ENCODE data around the gene NEK7.
"Not testable (repeated sequence)": the region's sequence is repeated elsewhere in the genome, so short reads cannot be mapped to it uniquely, and the experiment has no call there.

The NEK7 gene

DNA sequence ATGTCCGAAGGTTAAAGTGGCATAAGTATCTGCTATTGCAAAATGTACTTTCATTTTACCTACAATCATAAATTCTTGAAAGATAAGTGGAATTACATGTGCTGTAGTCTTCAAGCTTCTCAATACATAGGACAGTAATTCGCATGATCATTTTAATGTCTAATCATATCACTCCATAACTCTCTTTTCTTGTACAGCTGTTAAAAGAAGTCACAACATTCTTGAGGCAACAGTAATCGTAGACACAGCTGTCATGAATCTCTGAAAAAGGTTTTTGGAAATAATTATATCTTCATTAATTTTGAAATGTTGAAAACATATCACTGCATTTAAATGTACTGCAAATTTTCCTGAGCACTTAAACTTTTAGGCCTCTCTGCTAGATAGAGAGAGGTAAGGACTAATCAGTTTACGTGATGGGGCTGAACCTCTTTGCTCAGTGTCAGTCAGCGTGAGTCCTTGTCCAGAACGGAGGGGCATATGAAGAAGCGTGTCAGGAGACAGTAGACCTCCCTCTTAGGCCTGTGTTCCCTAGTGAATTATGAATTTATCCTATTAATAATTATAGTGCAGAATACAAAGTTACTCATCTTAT lies 133.4 kb downstream of the NEK7 start:
- DNase-seq (ENCODE audit: low spot score) = no peak

DNA sequence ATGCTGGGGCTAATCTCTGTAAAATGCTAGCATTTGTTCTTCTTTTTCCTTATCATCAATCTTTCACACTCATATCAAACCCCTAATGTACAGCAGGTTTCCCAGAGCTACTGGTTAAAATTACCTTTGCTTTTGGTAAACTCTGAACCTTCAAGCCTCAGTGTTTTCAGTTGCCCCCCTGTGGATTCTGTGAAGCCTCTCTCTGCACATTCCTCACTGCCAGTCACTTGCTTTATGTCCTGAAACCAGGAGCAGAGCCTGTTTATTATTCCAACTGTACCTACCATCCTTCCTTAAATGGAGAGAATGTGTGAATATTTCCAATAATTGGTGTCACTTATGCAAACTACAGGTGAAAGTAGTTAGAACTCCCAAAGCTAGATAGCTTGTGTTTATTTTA lies 134.2 kb downstream of the NEK7 start:
- no peak for DNase-seq (ENCODE audit: low spot score)

DNA sequence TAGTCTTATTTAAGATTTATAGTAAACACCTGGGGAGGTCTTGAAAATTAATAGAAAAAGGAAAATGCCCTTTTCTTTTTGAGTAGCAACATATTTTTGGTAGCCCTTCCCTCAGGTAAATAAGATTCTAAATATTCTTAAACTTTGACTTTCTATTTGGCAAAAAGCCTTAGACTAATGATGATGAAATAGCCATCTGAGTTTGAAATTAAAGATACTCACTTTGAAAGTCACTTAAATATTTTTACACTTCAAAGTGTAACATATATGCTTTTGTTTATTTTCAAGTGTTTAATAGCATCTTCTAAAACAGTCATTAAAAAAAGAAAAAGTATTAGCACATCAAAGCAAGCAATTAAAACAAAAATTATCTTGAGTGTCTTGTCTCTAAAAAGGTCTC lies 135.1 kb downstream of the NEK7 start:
- no peak for DNase-seq (ENCODE audit: low spot score)

DNA sequence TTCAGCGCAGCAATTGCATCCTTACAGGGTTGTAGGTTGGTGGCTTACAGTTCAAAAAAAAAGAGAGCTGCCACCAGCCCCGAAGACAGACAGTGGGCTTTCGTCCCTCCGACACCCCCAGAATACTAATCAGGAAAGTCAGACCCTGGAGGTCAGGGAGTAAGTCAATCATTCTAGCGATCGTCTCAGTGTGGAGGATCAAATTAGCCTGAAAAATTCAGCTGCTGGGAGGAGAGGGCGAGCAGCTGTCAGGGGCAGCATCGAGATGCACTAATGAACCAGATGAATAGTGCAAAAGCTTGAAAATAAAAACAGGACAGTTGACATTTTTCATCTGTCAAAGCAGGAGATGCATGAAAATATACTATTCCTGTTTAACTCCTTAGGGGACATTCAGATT lies 138.4 kb downstream of the NEK7 start:
- DNase-seq (ENCODE audit: low spot score) = no peak

DNA sequence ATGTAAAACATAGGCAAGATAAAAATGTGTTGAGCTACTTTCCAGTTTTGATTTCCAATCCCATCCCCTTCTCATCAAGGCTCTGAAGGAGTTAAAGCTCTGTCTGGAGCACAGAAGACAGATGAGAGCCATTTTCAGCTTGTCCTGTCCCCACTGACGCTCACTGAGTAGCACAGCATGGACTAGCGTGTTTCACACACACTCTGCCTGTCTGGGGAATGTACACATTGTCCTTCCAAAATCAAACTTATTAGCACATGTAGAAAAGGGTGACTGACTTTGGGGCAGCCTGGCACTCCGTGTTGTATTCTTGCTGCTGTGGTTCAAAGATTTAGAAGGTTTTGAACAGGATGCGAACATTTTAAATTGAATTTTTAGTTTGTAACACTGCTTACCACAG lies 139.2 kb downstream of the NEK7 start:
- DNase-seq (ENCODE audit: low spot score) = no peak

DNA sequence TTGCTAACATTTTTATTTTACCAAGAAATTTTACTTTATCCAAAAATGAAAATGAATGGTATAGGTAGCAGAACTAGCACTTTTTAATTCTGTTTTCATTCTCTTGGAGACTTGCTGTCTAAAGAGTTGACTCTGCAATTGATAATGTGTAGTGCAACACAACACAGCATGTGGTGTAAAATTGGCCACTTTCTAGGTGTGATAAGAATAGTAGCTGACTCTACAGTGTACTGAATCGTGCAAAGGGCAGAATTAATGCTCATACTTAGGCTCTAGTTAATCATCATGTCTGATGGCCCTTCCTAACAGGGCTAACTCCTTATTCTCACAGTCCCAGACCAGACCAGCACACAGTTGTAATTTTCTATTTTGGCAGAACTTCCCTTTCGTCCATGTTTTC lies 140.5 kb downstream of the NEK7 start:
- no peak for DNase-seq (ENCODE audit: low spot score)

DNA sequence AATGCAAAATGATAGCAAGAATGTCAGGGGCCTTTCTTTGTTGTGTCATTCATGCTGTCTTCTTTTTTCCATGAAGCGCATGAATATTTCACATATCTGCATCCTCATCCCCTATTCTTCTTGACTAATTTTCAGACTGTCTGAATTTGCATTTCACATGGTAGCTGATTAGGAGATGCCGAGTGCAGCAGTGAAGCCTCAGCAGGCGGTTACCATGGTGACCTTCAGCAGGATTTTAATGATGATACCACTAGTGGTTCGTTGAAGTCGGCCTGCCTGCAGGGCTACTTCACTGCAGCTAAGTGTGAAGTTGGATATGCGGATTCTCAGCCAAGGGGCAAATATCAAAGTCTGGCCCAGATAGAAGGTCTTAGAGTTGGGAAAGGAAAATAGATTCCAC lies 141.8 kb downstream of the NEK7 start:
- DNase-seq (ENCODE audit: low spot score) = no peak

DNA sequence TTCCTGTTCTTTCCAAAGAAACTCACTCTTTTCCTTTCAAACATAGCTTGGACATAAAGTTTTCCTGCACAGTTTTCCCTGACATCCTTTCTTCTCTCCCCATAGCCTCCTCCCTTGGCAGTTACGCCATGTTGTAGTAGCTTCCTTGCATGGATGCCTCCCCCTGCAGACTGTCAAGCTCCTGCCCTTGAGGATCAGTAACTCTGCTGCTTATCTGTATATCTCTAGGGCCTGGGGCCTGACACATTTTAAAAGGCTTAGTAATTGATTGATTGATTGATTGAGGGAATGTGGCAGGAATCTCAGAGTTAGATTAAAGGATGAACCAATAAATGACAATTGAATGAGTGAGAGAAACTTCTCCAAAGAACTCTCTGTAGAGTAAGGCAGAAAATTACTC lies 143.7 kb downstream of the NEK7 start:
- DNase-seq (ENCODE audit: low spot score) = no peak

DNA sequence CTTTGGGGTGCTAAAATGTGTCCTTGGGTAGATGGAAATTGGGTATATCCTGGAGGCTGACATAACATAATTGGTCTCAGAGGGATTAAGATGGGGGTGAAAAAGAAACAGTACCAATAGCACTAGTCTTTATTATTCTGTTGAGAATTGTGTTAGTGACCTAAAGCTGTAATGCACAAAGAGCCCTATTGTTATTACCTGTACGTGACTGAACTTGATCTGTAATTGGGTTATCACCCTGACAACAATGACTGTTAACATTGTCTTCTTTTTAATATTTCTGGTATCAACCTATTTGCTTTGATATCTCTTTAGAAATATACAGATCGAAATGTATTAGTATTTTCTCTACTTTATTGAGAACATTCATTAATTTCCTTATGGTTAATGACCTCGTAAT lies 147.6 kb downstream of the NEK7 start:
- DNase-seq (ENCODE audit: low spot score) = no peak

DNA sequence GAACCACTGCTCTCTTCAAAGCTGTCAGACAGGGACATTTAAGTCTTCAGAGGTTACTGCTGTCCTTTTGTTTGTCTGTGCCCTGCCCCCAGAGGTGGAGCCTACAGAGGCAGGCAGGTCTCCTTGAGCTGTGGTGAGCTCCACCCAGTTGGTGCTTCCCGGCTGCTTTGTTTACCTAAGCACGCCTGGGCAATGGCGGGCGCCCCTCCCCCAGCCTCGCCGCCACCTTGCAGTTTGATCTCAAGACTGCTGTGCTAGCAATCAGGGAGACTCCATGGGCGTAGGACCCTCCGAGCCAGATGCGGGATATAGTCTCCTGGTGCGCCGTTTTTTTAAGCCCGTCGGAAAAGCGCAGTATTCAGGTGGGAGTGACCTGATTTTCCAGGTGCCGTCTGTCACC lies 158.0 kb downstream of the NEK7 start:
- DNase-seq (ENCODE audit: low spot score) = not testable (repeated sequence)

DNA sequence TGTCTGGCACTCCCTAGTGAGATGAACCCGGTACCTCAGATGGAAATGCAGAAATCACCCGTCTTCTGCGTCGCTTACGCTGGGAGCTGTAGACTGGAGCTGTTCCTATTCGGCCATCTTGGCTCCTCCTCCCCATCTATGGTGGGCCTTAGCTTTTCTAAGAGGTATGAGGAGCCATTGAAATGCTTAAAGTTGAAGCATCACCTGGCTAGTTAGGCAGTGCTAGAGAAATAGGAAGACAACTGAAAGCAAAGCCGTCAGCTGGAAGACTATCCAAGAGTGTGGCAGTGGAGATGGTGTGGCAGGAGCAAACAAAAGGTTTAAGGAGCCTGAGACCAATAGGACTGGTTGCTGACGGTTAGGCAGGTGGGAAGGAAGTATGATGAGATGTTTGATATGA lies 158.5 kb downstream of the NEK7 start:
- not testable (repeated sequence) for DNase-seq (ENCODE audit: low spot score)

DNA sequence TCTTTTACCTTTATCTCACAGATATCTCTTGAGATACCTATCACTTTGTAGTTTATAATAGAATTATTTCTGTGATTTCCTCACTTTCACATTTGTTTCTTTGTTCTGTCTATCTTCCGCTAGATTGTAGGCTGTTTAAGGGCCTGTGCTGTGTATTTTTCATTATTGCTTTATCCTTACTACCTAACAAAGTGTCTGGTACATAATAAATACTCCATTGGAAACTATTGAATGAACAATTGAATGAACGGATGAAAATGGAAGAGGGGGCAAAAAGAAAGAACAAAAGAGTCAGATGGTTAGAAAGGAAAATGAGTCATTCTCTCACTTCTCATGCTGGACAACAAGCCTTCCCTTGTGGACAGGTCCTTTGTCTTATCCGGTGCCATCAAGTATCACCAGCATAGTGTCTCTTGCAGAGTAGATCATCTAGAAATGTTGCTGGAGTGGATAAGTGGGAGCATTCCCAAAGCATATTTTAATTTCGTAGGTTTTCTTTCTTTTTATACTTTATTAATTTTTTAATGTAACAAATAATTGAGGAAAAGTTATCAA lies 159.8 kb downstream of the NEK7 start:
- no peak for DNase-seq (ENCODE audit: low spot score)

DNA sequence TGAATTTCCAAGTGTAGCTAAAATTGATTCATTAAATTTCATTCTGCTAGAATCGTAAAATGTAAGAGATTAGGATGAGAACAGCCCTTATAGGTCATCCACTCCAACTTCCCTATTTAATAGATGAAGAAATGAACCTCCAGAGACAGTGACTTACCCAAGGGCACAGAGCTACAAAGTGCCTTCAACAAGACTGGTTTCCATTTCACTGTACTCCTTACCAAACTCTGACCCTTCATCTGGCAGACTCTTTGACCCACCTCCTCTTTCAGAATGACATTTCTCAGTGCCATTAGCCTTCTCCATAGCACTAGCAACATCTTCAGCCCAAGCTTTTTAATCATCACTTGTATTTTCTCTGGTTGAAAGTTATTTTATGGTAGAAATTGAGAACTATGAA lies 161.3 kb downstream of the NEK7 start:
- DNase-seq (ENCODE audit: low spot score) = no peak

DNA sequence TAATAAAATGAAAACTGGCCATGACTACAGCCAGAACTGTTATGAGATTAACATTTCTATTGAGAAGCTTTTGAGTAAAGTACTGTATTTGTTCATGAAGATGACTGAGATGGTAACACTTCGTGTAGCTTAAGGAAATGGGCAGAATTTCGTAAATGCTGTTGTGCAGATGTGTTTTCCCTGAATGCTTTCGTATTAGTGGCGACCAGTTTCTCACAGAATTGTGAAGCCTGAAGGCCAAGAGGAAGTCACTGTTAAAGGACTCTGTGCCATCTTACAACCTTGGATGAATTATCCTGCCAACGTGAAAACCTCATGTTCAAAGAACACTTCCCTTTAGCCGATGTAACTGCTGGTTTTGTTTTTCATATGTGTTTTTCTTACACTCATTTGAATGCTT lies 164.0 kb downstream of the NEK7 start:
- no peak for DNase-seq (ENCODE audit: low spot score)

DNA sequence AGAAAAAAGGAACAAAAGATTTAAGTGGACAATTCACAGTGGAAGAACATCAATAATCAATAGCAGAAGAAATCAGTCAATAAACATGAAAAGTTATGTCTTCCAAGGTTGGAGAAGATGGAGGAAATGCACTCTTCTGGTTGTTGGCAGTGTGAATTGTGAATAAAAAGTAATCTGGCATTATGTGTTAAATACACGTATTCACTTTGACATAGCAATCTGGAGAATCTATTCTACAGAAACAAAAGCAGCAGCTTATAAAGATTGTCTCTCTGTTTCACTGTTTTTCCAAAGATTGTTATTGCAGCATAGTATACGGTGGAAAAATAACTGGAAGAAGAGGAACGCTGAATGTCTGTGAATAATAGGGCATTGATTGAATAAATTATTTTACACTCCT lies 169.4 kb downstream of the NEK7 start:
- no peak for DNase-seq (ENCODE audit: low spot score)

DNA sequence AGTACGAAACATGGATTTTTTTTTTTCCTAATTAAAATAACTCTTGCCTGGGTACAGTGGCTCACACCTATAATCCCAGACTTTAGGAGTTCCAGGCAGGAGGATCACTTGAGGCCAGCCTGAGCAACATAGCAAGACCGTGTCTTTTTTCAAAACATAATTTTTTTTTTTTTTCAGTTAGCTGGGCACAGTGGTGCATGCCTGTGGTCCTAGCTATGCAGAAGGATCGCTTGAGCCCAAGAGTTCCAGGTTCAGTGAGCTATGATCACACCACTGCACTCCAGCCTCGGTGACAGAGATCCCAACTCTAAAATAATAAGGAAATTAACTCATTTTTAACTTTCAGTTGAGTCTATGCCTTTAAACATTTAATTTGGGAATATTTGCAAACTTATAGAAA lies 170.1 kb downstream of the NEK7 start:
- DNase-seq (ENCODE audit: low spot score) = no peak

DNA sequence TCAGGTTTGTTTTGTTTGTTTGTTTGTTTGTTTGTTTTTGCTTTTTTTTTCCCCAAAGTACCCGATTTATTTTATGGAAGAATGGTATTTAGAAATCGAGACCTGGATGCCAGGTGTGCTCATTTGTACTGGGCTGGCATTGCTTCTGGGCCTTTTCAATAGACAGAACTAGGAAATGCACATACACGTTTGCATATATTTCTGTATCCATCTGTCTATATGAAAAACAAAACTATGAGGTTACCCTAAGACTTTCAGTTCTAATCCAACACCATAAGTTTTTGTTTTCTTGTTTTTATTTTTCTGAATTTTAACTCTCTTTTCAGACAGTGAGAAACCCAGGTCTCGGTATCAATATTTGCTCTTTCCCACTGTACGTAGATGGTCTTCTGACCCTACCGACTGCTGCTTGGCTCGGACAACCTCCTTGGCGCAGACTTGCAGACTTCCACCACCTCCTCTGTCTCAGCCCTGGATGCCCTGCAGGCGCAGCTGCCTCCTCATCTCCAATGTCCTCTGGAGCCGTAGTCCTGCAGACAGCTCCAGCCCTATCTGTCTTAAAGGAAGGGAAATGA lies 171.7 kb downstream of the NEK7 start:
- DNase-seq (ENCODE audit: low spot score) = no peak

DNA sequence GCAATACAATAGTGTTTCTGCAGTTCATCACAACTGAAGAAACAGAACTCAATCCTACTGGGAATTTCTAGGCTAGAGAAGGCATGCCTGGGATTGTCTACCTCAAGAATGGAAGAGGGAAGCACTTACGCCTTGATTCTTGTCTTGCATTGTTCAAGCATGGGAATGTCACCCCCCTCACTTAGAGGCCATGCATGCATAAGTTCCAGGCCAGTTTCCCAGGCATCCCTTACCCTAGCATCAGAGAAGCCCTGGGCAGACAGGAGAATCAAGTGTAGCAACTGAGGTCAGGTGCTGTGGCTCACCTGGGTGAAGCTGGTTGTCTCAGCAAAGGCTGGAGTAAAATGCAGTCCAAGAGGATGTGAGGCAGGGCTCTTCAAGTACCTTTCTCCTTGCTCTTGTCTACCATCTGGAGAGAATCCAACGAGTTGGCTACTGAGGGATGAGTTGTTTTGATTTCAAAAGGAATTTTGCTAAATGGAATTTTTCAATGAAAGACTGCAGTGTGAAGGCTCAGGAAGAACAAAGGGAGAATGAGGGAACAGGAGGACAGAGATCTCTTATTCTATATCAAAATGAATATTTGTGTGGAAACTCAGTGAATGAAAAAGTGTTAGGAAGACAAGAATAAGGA lies 174.3 kb downstream of the NEK7 start:
- DNase-seq (ENCODE audit: low spot score) = no peak

DNA sequence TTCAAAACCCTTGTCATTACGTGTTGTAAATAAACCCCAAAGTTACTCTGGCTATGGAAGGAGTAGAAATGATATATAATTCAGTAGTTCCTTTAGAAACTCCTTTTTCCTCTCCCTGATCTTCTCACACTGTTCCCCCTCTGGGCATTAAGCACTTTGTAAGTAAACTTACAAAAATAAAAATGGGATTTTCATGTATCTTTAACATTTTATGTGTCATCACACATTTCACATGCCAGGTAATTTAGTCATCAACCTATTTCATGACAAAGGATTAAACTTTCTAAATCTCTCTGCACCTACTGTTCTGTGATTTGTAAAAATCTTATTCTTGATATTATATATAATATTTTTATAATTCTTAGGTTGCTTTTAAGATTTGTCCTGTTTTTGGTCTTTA lies 176.9 kb downstream of the NEK7 start:
- no peak for DNase-seq (ENCODE audit: low spot score)

DNA sequence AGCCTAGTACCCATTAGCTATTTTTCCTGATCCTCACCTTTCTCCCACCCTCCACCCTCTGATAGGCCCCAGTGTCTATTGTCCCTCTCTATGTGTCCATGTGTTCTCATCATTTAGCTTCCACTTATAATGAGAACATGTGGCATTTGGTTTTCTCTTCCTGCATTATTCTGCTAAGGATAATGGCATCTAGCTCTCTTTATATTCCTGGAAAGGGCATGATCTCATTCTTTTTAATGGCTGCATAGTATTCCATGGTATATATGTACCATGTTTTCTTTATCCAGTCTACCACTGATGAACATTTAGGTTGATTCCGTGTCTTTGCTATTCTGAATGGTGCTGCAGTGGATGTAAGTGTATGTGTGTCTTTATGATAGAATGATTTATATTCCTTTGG lies 178.9 kb downstream of the NEK7 start:
- DNase-seq (ENCODE audit: low spot score) = no peak

DNA sequence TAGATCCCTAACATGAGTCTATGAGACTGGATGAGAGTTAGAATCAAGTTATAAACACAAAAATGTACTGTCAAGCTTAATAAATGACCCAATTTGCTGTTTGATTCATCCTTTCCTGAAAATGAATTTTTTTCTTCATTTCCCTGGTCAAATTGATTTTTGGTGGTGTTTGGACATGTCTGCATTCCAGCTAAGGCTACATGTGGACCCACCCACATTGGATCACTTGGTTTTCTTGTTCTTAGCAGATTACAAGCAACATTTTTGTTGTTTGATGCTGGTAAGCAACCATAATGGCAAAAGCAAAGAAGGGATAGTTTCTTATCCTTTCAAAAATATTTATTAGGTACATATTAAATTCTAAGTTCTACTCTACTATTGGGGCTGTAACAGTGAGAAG lies 181.1 kb downstream of the NEK7 start:
- no peak for DNase-seq (ENCODE audit: low spot score)

DNA sequence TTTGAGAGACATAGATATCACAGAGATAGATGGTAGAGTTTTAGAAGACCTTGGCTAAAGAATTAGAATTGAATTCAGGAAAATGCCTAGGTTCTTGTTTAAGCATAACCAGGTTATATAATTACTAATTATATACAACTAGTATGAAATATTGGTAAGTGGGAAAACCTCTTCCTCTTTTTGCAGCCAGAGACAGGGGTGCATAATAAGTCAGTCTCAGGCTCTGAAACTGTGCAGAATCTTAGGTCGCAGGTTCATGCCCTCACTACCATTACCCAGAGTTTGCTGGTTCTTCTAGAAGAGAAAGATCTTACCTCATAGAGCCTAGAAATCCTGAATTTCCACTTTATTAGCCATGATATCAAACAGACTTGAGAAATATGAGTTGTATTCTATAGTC lies 183.3 kb downstream of the NEK7 start:
- no peak for DNase-seq (ENCODE audit: low spot score)

DNA sequence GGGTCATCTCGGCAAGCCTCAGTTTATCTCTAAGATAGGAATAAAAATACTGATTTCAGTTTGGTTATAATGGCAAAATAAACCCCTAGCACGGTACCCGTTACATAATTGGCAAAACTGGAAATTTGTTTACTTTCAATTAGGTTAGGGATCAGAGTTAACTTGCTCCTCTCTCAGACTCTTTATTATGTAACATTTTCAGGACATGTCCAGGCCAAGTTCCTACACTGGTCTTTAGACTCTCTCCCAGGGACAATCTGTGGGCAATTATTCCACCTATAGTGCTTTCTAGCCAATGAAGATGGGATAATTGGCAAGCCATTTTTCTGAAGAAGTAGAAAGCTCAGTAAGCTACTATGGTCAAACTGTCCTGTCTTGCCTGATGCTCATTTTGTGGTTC lies 189.4 kb downstream of the NEK7 start:
- DNase-seq (ENCODE audit: low spot score) = no peak

DNA sequence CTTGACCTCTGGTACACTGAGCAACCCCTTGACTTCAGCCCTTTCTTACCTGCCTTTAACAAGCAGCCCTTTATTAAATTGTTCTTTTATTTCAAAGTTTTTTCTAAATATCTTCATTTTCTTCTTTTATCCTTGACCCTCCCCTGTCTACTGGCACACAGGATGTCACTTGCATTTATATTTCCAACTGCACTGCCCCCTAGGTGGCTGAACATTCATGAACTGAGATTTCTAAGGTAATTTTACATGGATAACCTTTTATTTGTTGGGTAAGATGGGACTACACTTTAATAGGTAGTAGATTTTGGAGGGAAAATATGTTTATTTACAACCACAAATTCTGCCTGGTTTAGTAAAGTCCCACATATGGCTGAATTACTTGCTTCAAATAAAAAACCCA lies 193.7 kb downstream of the NEK7 start:
- DNase-seq (ENCODE audit: low spot score) = no peak
